Measurements from ENCODE around the gene TATDN3. TPM values are rescaled to one million over a fixed set of nuclear protein-coding genes. Genes with fewer than 3 reads are reported as not detected.
A peak's percentile ranks its signal among the peaks of the same experiment; 100 is the strongest.

The TATDN3 gene
- total and polyA plus RNA-seq, 9 of the 15 experiments (the other 6 are each of a cell fraction or from before 2014, with no cell fraction given), result 18.3 to 79.9 (median 28.2) TPM

DNA sequence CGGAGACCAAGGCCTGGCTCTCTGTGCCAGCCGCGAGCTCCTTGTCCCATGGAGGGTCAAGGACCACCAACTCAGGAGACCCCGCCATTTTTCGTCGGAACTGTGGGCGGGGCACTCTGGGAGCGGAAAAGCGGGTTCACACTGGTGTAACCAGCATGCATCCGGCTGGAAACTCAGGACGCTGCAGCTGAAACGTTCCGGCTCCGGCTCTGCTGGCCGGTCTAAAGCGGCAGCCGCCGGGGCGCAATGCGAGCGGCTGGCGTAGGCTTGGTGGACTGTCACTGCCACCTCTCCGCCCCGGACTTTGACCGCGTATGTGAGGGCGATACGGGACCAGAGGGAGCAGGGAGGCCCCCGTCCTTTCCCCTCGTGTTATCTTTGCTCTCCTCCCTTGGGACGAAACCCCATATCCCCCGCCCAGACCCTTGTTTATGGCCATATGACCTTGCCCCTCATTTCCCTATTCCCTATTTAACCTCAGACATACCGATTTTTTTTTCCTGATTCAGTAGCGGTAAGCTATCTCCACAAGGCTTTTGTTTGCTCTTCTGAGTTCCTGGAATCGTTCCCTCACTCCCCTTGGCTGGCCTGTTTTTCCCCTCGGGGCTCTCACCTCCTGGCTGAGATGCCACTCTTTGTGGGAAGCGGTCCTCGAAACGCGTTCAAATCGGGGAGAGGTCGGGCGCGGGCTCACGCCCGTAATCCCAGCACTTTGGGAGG is at the start of gene TATDN3, which contains the start of gene NSL1 (continued):
- TF ChIP-seq, protein P1, sequence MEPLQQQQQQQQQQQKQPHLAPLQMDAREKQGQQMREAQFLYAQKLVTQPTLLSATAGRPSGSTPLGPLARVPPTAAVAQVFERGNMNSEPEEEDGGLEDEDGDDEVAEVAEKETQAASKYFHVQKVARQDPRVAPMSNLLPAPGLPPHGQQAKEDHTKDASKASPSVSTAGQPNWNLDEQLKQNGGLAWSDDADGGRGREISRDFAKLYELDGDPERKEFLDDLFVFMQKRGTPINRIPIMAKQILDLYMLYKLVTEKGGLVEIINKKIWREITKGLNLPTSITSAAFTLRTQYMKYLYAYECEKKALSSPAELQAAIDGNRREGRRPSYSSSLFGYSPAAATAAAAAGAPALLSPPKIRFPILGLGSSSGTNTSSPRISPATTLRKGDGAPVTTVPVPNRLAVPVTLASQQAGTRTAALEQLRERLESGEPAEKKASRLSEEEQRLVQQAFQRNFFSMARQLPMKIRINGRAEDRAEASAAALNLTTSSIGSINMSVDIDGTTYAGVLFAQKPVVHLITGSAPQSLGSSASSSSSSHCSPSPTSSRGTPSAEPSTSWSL (CRISPR knock-in tag; IDR thresholded peaks at IDR 0.05; ENCODE audit: borderline replicate concordance), result peak; percentile 87; the same call in 1 of the 2 replicates
- no peak for TF ChIP-seq MYBL2 (IDR thresholded peaks at IDR 0.05; ENCODE audit: low read depth)
- TF ChIP-seq MYBL2 (CRISPR knock-in tag; IDR thresholded peaks at IDR 0.05; ENCODE audit: borderline replicate concordance), result no peak
- TF ChIP-seq, protein P2, sequence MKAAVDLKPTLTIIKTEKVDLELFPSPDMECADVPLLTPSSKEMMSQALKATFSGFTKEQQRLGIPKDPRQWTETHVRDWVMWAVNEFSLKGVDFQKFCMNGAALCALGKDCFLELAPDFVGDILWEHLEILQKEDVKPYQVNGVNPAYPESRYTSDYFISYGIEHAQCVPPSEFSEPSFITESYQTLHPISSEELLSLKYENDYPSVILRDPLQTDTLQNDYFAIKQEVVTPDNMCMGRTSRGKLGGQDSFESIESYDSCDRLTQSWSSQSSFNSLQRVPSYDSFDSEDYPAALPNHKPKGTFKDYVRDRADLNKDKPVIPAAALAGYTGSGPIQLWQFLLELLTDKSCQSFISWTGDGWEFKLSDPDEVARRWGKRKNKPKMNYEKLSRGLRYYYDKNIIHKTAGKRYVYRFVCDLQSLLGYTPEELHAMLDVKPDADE (conservative IDR thresholded peaks at IDR 0.05; ENCODE audit: control insufficient read depth, low read depth, low read length), result peak; percentile 38
- TF ChIP-seq, protein P3, sequence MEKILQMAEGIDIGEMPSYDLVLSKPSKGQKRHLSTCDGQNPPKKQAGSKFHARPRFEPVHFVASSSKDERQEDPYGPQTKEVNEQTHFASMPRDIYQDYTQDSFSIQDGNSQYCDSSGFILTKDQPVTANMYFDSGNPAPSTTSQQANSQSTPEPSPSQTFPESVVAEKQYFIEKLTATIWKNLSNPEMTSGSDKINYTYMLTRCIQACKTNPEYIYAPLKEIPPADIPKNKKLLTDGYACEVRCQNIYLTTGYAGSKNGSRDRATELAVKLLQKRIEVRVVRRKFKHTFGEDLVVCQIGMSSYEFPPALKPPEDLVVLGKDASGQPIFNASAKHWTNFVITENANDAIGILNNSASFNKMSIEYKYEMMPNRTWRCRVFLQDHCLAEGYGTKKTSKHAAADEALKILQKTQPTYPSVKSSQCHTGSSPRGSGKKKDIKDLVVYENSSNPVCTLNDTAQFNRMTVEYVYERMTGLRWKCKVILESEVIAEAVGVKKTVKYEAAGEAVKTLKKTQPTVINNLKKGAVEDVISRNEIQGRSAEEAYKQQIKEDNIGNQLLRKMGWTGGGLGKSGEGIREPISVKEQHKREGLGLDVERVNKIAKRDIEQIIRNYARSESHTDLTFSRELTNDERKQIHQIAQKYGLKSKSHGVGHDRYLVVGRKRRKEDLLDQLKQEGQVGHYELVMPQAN (IDR thresholded peaks at IDR 0.05; ENCODE audit: borderline replicate concordance), result peak; percentile 14; the same call in 1 of the 2 replicates
- peak; percentile 52 to 67 for TF ChIP-seq NRF1 (conservative IDR thresholded peaks at IDR 0.05 in 1 of 2, IDR thresholded peaks at IDR 0.05 in 1 of 2)
- TF ChIP-seq, protein P4, sequence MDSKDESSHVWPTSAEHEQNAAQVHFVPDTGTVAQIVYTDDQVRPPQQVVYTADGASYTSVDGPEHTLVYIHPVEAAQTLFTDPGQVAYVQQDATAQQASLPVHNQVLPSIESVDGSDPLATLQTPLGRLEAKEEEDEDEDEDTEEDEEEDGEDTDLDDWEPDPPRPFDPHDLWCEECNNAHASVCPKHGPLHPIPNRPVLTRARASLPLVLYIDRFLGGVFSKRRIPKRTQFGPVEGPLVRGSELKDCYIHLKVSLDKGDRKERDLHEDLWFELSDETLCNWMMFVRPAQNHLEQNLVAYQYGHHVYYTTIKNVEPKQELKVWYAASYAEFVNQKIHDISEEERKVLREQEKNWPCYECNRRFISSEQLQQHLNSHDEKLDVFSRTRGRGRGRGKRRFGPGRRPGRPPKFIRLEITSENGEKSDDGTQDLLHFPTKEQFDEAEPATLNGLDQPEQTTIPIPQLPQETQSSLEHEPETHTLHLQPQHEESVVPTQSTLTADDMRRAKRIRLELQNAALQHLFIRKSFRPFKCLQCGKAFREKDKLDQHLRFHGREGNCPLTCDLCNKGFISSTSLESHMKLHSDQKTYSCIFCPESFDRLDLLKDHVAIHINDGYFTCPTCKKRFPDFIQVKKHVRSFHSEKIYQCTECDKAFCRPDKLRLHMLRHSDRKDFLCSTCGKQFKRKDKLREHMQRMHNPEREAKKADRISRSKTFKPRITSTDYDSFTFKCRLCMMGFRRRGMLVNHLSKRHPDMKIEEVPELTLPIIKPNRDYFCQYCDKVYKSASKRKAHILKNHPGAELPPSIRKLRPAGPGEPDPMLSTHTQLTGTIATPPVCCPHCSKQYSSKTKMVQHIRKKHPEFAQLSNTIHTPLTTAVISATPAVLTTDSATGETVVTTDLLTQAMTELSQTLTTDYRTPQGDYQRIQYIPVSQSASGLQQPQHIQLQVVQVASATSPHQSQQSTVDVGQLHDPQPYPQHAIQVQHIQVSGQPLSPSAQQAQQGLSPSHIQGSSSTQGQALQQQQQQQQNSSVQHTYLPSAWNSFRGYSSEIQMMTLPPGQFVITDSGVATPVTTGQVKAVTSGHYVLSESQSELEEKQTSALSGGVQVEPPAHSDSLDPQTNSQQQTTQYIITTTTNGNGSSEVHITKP (IDR thresholded peaks at IDR 0.05; ENCODE audit: partially characterized antibody), result peak; percentile 13
- TF ChIP-seq MCM7 (IDR thresholded peaks at IDR 0.05), result no peak
- TF ChIP-seq CBX8 (IDR thresholded peaks at IDR 0.05; ENCODE audit: borderline replicate concordance, extremely low read depth, low read depth, low read length, poor library complexity, severe bottlenecking), result no peak
- peak; percentile 44; the same call in 1 of the 2 replicates for TF ChIP-seq CBFA2T3 (IDR thresholded peaks at IDR 0.05)
- peak; percentile 66 to 88; a peak in 2 of 4 replicates for TF ChIP-seq RCOR1 (IDR thresholded peaks at IDR 0.05; ENCODE audit: borderline replicate concordance in 1 of 2, low read depth in 2 of 2, low read length in 2 of 2)
- TF ChIP-seq, protein P5, sequence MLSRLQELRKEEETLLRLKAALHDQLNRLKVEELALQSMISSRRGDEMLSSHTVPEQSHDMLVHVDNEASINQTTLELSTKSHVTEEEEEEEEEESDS (CRISPR knock-in tag; IDR thresholded peaks at IDR 0.05), result no peak
- no peak for TF ChIP-seq SLC30A9 (CRISPR knock-in tag; IDR thresholded peaks at IDR 0.05)
- TF ChIP-seq KAT2B (IDR thresholded peaks at IDR 0.05; ENCODE audit: low read depth, low read length), result peak; percentile 70
- TF ChIP-seq HLTF (IDR thresholded peaks at IDR 0.05), result no peak
- TF ChIP-seq ZNF740 (CRISPR knock-in tag; IDR thresholded peaks at IDR 0.05), result peak; percentile 54; the same call in 1 of the 2 replicates
- no peak for TF ChIP-seq ZNF740 (tag; IDR thresholded peaks at IDR 0.05)
